HG02588 (cell line): ENCODE measurements around the gene PWP2.
"Not testable (repeated sequence)": the region's sequence is repeated elsewhere in the genome, so short reads cannot be mapped to it uniquely, and the experiment has no call there.

ENCODE experiments used
- ATAC-seq: cut with Tn5 transposase; IDR thresholded peaks from one replicate; pipeline ENCODE4 v1.9.1; 2021; ENCODE audit warnings: mild to moderate bottlenecking, moderate library complexity; ENCODE audit not compliant: unreplicated experiment

Gene PWP2

DNA sequence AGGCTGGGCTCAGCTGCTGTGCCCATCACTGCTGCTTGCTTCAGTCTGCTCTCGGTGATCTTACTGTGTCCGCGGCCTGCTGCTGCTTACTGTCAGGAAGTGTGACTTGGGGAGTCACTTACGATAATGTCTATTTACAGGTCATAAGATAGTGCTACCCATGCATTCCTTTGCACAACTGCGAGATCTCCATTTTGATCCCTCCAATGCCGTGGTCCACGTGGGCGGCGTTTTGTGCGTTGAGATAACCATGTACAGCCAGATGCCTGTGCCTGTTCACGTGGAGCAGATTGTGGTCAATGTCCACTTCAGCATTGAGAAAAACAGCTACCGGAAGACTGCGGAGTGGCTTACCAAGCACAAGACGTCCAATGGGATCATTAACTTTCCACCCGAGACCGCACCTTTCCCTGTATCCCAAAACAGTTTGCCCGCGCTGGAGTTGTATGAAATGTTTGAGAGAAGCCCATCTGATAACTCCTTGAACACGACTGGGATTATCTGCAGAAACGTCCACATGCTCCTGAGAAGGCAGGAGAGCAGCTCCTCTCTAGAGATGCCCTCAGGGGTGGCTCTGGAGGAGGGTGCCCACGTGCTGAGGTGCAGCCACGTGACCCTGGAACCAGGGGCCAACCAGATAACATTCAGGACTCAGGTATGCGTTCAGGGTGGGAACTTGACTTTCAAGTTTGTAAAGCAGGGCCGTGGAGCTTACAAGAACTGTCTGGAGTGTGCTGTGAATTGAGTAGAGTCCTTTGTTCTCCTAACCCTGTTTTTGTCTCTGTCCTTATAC, 24.4 kb upstream of the PWP2 start:
- no peak for ATAC-seq

DNA sequence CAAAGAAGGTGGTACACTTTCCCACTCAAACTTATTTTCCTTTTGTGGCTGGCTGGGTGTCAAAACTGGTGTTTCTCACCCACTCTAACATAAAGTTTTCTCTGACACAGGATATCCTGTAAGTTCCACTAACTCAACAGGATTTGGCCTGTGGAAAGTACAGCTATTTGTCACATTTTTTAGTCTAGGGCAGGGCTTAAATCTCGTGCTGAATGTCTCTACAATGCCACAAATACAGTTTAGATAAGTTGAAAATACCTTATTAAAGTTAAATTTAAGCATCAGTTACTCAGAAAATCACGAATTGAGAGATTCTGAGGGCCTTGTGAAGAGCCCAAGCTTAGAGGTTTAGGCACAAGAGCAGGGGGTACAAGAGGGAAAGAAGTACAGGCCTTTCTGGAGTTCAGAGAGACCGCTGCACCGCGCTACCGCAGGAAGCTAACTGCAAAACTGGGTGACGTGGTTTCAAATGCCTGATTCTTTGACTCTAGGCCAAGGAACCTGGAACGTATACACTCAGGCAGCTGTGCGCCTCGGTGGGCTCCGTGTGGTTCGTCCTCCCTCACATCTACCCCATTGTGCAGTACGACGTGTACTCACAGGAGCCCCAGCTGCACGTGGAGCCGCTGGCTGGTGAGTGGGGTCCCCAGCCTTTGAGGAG, 23.4 kb upstream of the PWP2 start:
- no peak for ATAC-seq

DNA sequence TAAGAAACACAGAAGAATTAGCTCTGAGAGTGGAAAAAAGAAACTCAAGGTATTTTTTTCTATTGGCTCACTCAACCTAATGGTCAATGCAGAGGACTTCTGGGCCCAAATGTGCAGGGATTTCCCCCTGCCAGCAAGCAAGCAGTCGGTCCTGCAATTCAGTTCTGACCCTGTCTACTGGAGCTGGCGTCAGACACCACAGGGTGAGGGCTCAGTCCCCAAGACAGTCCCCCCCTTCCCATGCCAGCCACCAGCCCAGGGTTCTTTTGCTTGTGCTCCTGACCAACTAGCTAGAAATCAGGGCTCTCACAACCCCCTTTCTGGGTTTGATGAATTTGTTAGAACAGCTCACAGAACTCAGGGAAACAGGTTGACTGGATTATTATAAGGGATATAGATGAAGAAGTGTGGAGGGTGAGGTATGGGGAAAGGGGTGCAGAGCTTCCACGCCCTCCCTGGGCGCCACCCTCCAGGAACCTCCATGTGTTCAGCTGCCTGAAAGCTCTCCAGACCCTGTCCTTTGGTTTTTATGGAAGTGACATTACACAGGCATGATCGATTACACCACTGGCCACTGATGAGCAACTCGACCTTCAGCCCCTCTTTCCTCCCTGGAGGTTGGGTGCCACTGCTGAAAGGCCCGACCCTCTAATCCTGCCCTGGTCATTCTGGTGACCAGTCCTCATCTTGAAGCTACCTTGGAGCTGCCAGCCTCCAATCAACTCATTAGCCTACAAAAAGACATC, 22.5 kb upstream of the PWP2 start:
- ATAC-seq: no peak

DNA sequence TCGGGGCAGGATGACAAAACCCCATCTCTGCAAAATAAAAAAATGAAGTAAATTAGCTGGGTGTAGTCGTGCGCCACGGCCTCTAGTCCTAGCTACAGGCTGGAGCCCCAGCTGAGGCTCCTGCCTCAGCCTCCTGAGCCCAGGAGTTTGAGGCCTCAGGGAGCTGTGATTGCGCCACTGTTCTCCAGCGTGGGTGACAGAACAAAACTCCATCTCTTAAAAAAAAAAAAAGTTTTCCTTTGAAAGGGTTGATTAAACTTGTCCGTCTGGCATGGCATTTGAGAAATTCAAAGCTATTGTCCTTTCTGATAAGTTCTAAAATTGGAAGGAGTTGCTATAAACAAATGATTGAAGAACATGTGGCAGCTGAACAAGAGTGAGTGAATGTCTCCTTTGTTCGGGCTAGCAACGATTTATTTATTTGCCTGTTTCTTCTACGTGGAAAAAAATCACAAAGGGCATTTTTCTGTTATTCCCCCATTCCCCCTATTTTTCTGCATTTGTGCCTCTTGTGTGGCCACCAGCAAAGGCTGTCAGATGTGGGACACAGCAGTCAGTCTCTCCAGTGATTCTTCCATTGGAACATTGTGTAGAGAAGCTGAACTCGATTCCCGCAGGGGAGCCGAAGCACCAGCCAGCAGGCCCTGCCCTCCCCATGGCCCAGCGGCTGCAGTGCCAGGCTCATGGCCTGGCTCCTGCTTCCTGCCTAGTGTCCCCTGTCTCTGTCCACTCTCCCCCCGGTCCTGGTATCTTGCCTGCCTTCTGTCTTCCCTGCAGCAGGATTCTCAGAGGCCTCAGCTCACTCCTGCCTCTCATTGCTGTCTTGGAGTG, 21.5 kb upstream of the PWP2 start:
- no peak for ATAC-seq

DNA sequence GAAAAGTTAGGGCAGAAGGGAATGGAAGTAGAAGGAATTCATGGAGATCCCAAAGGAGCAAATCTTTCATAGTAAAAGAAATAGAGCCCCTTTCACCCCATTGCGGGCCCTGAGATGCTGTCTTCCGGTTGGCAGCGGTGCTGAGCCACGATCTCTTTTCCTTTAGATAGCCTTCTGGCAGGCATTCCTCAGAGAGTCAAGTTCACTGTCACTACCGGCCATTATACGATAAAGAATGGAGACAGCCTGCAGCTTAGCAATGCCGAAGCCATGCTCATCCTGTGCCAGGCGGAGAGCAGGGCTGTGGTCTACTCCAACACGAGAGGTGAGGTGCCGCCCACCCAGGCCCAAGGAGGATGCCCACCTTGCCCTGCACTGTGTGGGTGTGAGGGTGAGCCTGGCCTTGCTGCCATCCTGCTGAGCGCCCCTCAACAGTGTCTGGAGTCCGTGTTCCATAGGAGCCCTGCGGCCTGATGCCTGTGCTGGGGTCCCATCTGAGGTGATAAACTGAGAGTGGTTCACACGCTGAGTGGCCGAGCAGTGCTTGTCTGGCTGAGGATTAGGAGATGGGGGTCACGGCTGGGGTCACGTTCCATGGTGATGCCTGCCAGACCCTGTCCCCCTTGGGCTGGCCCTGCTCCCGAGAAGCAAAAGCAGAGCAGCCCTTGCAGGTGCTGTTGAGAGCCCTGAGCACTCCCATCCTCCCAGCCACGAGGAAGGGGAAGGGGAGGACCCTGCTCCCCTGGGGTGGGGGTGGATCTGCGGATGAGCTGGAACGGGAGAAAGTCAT, 20.4 kb upstream of the PWP2 start:
- no peak for ATAC-seq

DNA sequence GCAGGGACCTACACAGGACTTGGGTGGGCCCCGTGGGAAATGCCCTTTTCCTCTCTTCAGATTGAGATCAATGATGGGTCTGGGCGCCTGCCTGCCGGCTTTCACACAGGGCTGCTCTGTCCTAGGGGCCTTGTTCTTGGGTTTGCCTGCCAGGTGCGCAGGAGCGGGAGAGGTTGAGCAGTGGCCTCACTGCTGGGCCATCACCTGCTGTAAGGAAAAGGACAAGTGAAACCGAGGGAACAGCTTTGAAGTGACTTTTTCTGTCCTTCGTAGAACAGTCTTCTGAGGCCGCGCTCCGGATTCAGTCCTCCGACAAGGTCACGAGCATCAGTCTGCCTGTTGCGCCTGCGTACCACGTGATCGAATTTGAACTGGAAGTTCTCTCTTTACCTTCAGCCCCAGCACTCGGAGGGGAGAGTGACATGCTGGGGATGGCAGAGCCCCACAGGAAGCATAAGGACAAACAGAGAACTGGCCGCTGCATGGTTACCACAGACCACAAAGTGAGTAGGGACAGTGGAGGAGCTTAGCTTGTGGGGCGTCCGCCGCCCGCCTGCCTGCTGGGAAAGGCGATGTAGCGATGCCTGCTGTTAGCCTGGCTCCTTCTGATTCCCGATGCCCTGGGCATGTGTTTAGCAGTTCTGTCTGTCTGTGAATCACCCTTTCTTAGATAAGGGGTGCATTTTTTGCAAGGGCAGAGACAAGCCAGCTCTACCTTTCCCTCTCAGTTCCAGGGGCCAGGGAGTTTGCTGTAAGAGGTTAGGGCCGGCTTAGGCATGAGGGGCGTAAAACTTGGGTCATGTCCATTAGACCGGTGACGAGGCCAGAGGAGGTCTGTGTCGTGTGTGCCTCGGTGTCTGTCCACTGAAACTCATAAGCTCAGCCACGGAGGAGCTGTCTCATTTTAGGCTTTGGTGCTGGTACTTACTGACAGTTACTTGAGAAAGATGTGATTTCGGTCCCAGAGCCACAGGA, 19.5 kb upstream of the PWP2 start:
- no peak for ATAC-seq

DNA sequence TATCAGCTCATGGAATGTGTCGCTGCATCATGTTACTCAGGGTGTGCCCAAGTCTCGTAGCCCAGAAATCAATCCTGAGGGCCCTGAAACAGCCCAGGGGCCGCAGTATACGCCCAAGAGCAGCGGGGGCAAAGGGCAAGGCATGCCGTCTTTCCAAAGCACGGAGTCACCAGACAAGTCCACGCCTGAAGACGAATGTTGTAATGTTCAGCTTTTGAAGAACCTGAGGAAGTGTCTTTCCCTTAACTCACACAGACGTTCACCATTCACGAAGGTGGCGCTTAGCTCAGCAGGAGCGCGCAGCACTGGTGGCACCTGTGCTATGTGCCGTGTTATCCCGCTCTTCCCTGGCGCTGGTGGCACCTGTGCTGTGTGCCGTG, 18.8 kb upstream of the PWP2 start:
- no peak for ATAC-seq

DNA sequence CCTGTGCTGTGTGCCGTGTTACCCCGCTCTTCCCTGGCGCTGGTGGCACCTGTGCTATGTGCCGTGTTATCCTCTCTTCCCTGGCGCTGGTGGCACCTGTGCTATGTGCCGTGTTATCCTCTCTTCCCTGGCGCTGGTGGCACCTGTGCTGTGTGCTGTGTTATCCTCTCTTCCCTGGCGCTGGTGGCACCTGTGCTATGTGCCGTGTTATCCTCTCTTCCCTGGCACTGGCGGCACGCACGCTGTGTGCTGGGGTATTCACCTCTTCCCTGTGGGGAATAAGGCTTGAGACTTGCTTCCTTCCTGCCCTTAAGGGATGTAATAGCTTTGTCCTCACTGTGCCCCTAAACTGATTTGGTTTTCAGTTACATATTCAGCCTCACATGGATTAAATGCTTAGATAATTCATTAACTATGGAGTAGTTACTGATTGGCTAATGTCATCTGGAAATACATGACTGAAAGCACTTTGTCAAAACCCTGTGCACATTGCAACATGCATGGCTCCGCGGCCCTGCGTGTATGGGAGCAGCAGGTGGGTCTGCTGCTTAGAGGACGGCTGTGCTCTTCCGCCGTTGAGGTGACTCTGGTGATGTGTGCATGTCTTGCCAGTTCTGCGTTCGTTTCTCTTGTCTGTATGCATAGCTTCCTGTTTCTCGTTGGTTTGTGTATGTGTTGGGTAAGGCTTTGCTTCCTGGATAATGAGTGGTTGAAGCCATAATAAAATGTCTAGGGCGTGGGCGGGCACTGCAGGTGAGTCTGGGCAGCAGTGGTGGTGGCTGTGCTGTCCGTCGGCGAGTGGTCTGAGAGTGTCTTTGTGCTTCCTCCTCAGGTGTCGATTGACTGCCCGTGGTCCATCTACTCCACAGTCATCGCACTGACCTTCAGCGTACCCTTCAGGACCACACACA, 17.9 kb upstream of the PWP2 start:
- ATAC-seq: no peak

DNA sequence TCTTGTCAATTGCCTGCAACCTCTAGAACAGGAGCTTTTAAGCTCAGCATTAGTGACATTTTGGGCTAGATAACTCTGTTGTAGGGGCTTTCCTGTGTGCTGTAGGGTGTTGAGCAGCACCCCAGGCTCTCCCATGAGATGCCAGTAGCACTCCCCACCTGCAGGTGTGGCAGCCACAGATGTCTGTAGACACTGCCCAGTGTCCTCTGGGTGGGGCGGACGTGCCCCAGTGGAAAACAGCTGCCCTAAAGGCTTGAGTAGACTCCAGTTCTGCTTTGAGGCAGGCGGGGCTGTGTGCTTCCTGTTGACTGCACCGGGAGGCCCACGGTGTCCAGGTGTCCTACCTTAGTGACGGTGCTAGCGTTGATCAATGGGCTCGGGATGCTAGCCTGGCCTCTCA, 16.9 kb upstream of the PWP2 start:
- no peak for ATAC-seq

DNA sequence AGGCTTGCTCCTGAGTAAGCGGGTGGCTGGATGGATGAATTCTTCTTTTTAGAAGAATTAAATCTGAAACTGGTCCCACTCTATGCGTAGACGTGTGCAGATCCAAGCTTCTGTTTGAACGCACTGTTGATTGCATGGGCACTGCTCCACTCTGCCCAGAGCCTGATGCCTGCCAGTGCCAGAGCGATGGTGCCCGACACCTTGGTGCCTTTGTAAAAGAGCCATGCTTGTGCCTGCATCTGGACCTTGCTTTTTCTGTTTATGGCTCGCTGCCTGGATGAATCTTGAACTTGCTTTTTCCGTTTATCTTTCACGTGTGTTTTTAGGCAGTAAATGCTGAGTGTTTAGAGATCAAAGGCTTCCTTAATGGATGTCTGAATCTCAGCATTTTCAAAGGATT, 15.0 kb upstream of the PWP2 start:
- no peak for ATAC-seq

DNA sequence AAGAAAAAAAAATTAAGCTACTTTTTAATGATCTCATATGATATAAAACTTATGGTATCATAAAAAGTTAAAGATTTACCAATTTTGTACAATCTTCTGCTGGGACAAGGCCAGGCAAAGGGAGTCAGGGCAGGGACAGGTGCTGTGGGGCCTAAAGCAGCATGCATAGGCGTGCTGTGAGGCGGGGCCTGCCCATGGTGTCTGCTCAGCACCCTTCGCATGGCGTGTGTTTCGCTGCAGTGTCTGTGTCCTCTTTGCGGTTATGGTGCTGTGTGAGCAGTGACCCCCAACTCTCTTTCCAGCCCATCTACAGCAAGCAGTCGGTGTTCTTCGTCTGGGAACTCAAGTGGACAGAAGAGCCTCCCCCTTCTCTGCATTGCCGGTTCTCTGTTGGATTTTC, 13.4 kb upstream of the PWP2 start:
- ATAC-seq: no peak

DNA sequence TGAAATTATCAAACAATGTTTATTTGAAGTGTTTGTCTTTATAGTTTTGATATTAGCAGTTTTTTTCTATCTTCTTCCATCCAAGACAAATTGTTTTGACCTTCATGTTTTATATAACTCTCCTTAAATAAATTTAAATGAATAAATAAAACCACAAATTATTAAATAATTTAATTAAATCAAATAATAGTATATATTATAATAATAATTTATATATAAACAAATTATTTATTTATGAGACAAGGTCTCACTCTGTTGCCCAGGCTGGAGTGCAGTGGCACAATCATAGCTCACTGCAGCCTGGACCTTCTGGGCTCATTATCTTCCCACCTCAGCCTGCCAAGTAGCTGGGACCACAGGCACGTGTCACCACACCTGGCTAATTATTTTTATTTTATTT, 12.4 kb upstream of the PWP2 start:
- no peak for ATAC-seq

DNA sequence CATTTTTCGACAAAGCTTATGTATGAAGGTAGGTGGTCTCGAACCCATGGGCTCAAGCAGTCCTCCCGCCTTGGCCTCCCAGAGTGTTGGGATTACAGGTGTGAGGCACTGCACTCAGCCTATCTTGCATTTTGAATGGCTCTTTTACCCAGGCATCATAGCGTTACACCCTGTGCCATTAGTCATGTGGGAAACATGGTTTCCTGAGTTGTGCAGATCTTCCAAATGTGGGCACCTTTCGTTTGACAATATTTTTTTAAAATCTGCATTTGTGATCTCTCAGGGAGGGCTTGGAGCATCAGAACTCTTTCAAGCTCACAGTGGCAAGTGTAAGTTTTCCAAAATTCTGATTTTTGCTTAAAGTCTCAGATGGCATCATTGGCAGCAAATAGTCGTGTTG, 8.7 kb upstream of the PWP2 start:
- not testable (repeated sequence) for ATAC-seq

DNA sequence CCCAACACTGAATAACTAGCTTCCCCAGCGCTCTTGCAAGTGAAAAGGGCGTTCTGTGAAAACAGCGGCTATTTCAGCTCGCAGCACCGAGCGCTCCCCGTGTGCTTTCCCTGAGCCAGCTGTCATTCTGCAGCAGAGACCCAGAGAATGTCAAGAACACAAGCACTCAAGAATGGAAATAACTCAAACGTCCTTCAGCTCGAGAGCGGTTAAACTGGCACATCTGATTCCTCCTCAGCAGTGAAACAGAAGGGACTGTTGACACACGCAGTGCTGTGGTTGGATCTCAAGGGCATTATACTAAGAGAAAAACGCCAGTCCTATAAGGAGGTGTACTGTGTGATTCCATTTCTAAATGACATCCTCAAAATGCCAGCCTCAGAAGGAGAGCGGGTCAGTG, 8.2 kb upstream of the PWP2 start:
- ATAC-seq: not testable (repeated sequence)

DNA sequence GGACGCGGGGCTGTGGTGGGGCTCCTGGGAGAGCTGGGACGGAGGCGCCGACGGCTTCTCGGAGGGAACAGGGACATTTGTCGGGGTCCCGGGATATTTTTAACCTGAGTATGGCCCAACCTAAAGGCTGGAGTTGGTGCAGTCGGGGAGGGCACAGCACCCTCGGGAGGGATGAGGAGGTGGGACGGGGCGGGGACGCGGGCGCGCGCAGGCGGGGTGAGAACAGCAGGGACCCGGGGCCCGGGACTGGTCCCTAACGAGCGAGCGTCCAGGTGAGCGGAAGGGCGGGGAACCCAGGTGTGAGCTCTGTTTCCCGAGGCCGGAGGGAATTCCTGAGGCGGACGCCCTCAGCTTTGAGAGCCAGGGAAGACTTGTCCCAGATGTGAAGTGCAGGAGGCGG, 390 bp downstream of the PWP2 start:
- peak; percentile 36 for ATAC-seq

DNA sequence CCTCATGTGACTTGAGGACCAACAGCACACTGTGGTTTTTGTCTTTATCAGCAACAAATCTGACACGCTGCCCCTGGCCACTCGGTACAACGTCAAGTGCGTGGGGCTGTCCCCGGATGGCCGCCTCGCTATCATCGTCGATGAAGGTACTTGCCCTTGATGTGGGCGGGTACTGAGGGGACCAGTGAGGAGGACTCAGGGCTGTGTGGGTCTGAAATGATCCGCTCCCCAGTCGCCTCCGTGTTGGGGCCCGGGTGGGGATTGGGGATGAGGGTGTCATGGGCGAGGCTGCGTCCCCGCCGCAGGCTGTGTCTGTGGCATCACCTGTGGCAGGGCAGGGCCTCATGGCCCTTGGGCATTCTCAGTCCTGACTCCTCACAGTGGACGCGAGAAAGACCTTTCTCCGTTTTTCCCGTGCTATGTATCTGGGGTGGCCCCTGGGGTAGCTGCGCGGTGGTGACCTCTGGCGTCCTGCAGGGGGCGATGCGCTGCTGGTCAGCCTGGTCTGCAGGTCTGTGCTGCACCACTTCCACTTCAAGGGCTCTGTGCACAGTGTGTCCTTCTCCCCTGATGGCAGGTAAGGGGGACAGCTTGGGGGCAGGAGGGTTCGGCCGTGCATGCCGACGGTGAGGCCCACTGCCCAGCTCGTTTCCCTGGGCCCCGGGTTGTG, 6.6 kb downstream of the PWP2 start:
- ATAC-seq: not testable (repeated sequence)

DNA sequence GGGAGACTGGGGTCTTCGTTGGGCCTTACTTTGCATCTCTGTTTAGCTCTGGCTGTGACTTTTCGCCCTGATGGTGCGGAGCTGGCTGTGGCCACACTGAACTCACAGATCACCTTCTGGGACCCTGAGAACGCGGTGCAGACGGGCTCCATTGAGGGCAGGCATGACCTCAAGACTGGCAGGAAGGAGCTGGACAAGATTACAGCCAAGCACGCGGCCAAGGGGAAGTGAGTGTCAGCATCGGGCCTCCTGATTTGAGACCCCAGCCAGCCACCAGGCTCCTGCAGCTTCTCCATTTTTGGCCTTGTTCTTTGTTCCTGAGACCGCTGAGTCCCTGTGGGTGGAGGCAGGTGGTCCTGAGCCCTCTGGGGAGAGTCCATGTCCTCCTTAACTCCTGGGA, 14.9 kb downstream of the PWP2 start:
- not testable (repeated sequence) for ATAC-seq

DNA sequence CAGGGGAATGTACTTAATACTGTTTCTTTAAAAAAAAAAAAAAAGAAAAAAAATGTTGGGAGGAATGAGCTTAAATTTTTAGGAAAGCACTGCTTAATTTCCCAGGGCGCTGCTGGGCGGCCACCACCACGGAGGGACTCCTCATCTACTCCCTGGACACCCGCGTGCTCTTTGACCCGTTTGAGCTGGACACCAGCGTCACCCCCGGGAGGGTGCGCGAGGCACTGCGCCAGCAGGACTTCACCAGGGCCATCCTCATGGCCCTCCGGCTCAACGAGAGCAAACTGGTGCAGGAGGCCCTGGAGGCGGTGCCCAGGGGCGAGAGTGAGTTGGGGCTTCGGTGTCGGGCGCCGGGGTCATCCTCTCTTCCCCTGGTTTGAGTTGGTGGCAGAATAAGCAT, 20.6 kb downstream of the PWP2 start:
- ATAC-seq: not testable (repeated sequence)
